HG02852 (cell line): ENCODE results near the gene SETD4.

Experiments used
- ATAC-seq: cut with Tn5 transposase; IDR thresholded peaks from one replicate; pipeline ENCODE4 v1.9.1; 2021; ENCODE audit warnings: mild to moderate bottlenecking, moderate library complexity; ENCODE audit not compliant: unreplicated experiment

SETD4 gene

GRCh38 chr21:36015045-36015444, 45.3 kb downstream of the SETD4 start:
- no peak for ATAC-seq

- ATAC-seq, result no peak
Measured at GRCh38 chr21:36010801-36011200, 49.5 kb downstream of the SETD4 start.

GRCh38 chr21:36008505-36008904, 51.8 kb downstream of the SETD4 start:
- ATAC-seq, result no peak

- ATAC-seq, result no peak
Measured at GRCh38 chr21:36005879-36006400, 54.4 kb downstream of the SETD4 start.

- no peak for ATAC-seq
Measured at GRCh38 chr21:36005018-36005417, 55.3 kb downstream of the SETD4 start.

GRCh38 chr21:36004441-36004840, 55.9 kb downstream of the SETD4 start:
- no peak for ATAC-seq

- ATAC-seq, result no peak
Measured at GRCh38 chr21:36003776-36004175, 56.5 kb downstream of the SETD4 start.

GRCh38 chr21:35996217-35996616, 64.1 kb downstream of the SETD4 start:
- ATAC-seq, result no peak

GRCh38 chr21:35995522-35996088, 64.7 kb downstream of the SETD4 start:
- ATAC-seq, result no peak

- ATAC-seq, result no peak
Measured at GRCh38 chr21:35994613-35995012, 65.7 kb downstream of the SETD4 start.

GRCh38 chr21:35993875-35994490, 66.3 kb downstream of the SETD4 start:
- ATAC-seq, result no peak

GRCh38 chr21:35991131-35991530, 69.2 kb downstream of the SETD4 start:
- no peak for ATAC-seq

GRCh38 chr21:35990609-35991008, 69.7 kb downstream of the SETD4 start:
- no peak for ATAC-seq

- no peak for ATAC-seq
Measured at GRCh38 chr21:35989138-35989735, 71.1 kb downstream of the SETD4 start.

GRCh38 chr21:35988416-35989137, 71.7 kb downstream of the SETD4 start:
- no peak for ATAC-seq

- no peak for ATAC-seq
Measured at GRCh38 chr21:35987475-35987874, 72.9 kb downstream of the SETD4 start.

GRCh38 chr21:35984654-35985361, 75.5 kb downstream of the SETD4 start:
- ATAC-seq, result no peak
